Gastrocnemius medialis (tissue), 4 donors: Measurements from ENCODE around the gene ATP6V1F.

Experiments
- CTCF ChIP-seq, 5 experiments: fragments of 450-650 bp in 3 of 5; fragments of 200-600 bp in 2 of 5; sonication (generic) in 2 of 5; IDR thresholded peaks in 4 of 5; conservative IDR thresholded peaks in 1 of 5; 1 replicate in 4 of 5; 2 replicates in 1 of 5; pipeline ENCODE4 v1.5.1; 2016 to 2019; ENCODE audit warnings: antibody characterized with exemption in 5 of 5, mild to moderate bottlenecking in 3 of 5, moderate library complexity in 3 of 5
- POLR2A ChIP-seq, 2 donors: fragments of 450-650 bp; IDR thresholded peaks; one replicate each; pipeline ENCODE4 v1.6.1; 2017; ENCODE audit warnings: antibody characterized with exemption in 2 of 2, mild to moderate bottlenecking in 2 of 2, moderate library complexity in 2 of 2

- TF ChIP-seq CTCF (IDR thresholded peaks at IDR 0.05 in 4 of 5, conservative IDR thresholded peaks at IDR 0.05 in 1 of 5) (no peak), POLR2A (IDR thresholded peaks at IDR 0.05) (peak; percentile 79 to 82)
Measured at GRCh38 chr7:128833148-128833945, 29.3 kb upstream of the ATP6V1F start.
